ENCODE data around the gene HSPA9.

GRCh38 chr5:138579517-138579863 is 4.3 kb upstream of the HSPA9 start:
- no peak for TF ChIP-seq TAF1 (IDR thresholded peaks at IDR 0.05; ENCODE audit: borderline replicate concordance, insufficient read depth, low read length)
- TF ChIP-seq REST (IDR thresholded peaks at IDR 0.05; ENCODE audit: insufficient read depth in 1 of 2, low read depth in 2 of 2, low read length in 2 of 2), result no peak
